Measurements from ENCODE around the gene CAMK2D. TPM values are rescaled to one million over a fixed set of nuclear protein-coding genes. Genes with fewer than 3 reads are reported as not detected.

Gene CAMK2D
- total and polyA plus RNA-seq, 8 donors: 8.8 to 155 (median 64.5) TPM

DNA sequence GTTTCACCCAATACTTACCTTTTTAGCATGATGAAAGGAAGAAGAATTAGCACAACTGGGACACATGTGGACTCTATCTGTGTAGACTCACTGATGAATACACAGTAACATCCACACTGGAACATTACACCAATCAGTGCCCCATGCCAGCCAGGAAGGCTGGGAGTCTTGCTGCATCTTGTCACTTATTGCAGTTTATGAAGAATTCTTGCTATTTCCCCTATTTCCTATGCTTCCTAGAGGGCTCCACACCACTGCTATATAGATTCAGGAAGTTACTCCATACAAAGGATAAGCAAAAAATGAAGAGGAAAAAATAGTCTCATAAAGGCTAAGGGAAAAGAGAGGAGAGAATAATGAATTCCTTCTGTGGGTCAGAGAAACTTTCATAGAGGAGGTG is 201.0 kb downstream of the CAMK2D start:
- Histone ChIP-seq H3K27ac (no peak overlapping the region), H3K36me3 (no peaks in the 10 kb centered on the region), H3K4me1 (peaks cover 0 to 27% (median 12%) of the 10 kb centered on the region in 4 donors), H3K27me3 (no peaks in the 10 kb centered on the region), H3K9me3 (no peaks in the 10 kb centered on the region), H3K4me3 (no peak overlapping the region)
- TF ChIP-seq POLR2A (IDR thresholded peaks at IDR 0.05) (no peak), POLR2AphosphoS5 (IDR thresholded peaks at IDR 0.05) (no peak), EP300 (IDR thresholded peaks at IDR 0.05) (no peak)
- TF ChIP-seq, protein P1, sequence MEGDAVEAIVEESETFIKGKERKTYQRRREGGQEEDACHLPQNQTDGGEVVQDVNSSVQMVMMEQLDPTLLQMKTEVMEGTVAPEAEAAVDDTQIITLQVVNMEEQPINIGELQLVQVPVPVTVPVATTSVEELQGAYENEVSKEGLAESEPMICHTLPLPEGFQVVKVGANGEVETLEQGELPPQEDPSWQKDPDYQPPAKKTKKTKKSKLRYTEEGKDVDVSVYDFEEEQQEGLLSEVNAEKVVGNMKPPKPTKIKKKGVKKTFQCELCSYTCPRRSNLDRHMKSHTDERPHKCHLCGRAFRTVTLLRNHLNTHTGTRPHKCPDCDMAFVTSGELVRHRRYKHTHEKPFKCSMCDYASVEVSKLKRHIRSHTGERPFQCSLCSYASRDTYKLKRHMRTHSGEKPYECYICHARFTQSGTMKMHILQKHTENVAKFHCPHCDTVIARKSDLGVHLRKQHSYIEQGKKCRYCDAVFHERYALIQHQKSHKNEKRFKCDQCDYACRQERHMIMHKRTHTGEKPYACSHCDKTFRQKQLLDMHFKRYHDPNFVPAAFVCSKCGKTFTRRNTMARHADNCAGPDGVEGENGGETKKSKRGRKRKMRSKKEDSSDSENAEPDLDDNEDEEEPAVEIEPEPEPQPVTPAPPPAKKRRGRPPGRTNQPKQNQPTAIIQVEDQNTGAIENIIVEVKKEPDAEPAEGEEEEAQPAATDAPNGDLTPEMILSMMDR (IDR thresholded peaks at IDR 0.05): no peak
- no peak for DNase-seq
- intact Hi-C loops (cut with DNase I; ENCODE audit: low total_unique reads): no loop called here

DNA sequence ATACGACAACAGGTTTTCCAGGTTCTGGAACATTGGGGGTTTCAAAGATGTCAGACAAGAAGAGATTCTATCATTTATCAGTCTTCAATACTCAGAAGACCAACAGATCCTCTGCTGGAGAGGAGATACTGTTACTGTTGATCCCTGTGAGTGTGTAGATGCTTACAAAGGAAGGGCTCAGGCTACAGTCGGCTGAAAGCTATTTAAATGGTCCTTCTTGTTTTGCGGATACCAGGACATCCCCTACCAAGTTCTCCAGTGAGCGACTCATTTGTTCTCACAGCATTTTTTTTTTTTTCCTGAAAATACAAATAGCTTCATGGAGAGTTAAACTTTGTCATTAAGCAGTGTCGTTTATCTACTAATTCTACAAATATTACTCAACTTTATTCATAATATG is 201.6 kb downstream of the CAMK2D start:
- no peak for DNase-seq
- intact Hi-C loops (cut with DNase I; ENCODE audit: low total_unique reads): no loop called here
- no peaks in the 10 kb centered on the region for H3K27me3 ChIP-seq

DNA sequence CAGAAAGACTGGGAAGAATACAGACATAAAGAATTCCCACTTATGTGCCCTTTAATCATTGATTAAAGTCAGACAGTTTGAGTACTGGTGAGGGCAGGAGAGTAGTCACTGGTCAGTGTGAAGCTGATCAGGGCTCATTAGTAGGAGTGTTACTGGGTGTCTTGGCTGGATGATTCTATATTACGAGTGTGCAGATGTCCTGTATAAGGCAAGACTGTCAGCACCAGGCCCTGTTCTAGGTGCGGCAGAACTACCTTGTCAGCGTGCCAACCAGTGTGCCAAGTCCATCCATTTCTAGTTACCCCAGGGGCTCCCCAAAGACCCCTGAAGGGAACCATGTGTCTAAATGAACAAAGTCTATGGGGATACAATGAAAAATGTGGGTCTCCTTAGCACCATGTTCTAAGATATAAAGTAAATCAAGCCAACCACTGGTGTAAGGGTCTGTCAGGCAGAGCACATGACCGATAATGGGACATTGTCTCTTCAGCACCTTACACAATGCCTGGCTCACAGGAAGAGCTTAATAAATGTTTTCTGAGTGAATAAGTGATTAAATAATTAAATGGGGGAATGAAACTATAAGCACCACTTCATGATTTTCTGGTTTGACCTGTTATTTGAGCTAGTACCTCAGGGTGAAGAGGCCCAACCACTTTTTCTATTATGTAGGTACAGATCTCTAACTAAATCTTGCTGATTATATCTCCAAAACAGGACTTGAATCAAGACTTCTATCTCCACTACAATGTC is 205.0 kb downstream of the CAMK2D start:
- intact Hi-C loops (cut with DNase I; ENCODE audit: low total_unique reads): no loop called here
- no peak overlapping the region for H3K4me3 ChIP-seq
- peaks cover 0 to 12% (median 8%) of the 10 kb centered on the region in 4 donors for H3K4me1 ChIP-seq
- 88 to 94% (median 91%) methylated on average over 4 of the region's 4 CpGs for WGBS, 5 donors
- no peak for DNase-seq
- H3K27ac ChIP-seq: peak overlapping the region in 4 of 5 donors; percentile 1 to 47 (median 30)
- H3K36me3 ChIP-seq: no peaks in the 10 kb centered on the region
- TF ChIP-seq EP300 (IDR thresholded peaks at IDR 0.05) (no peak), POLR2AphosphoS5 (IDR thresholded peaks at IDR 0.05) (no peak)
- TF ChIP-seq, protein P1 (IDR thresholded peaks at IDR 0.05): no peak
- H3K9me3 ChIP-seq: no peaks in the 10 kb centered on the region
- H3K27me3 ChIP-seq: no peaks in the 10 kb centered on the region

More for the DNA sequence above, 201.6 kb downstream of the CAMK2D start:
- TF ChIP-seq POLR2AphosphoS5 (IDR thresholded peaks at IDR 0.05) (no peak), EP300 (IDR thresholded peaks at IDR 0.05) (no peak), POLR2A (IDR thresholded peaks at IDR 0.05) (no peak)
- TF ChIP-seq, protein P1 (IDR thresholded peaks at IDR 0.05): no peak
- no peaks in the 10 kb centered on the region for H3K36me3 ChIP-seq
- no peak overlapping the region for H3K27ac ChIP-seq
- peaks cover 0 to 22% (median 12%) of the 10 kb centered on the region in 4 donors for H3K4me1 ChIP-seq
- H3K9me3 ChIP-seq: no peaks in the 10 kb centered on the region
- no peak overlapping the region for H3K4me3 ChIP-seq
- 90 to 96% (median 92%) methylated on average over 5 of the region's 5 CpGs for WGBS, 5 donors

DNA sequence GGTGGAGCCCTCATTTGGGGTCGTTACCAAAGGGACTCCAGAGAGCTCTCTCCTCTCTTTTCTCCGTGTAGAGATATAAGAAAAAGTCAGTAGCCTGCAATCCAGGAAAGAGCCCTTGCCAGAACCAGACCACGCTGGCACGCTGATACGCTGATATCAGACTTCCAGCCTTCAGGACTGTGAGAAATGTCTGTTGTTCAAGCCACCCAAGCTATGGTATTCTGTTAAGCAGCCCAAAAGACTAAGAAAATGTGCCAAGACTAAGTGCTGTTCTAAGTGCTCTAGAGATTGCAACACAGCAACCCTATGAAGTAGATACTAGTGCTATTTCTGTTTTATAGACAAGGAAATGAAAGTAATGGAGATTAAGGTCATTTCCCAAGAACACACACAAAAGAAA is 205.7 kb downstream of the CAMK2D start:
- WGBS, 5 donors: 60 to 72% (median 65%) methylated on average over 5 of the region's 5 CpGs
- Histone ChIP-seq H3K27me3 (no peaks in the 10 kb centered on the region), H3K36me3 (peaks cover 0 to 4% (median 1%) of the 10 kb centered on the region in 4 donors), H3K9me3 (no peaks in the 10 kb centered on the region), H3K4me3 (no peak overlapping the region), H3K27ac (peak overlapping the region in 4 of 5 donors; percentile 1 to 47 (median 20)), H3K4me1 (peaks cover 0 to 12% (median 8%) of the 10 kb centered on the region in 4 donors)
- TF ChIP-seq, protein P1 (IDR thresholded peaks at IDR 0.05): no peak
- TF ChIP-seq POLR2AphosphoS5 (IDR thresholded peaks at IDR 0.05): no peak
- TF ChIP-seq EP300 (IDR thresholded peaks at IDR 0.05): no peak
- TF ChIP-seq POLR2A (IDR thresholded peaks at IDR 0.05): no peak
- no peak for DNase-seq
- intact Hi-C loops (cut with DNase I; ENCODE audit: low total_unique reads): no loop called here

Data from stomach (tissue), 9 donors.